ENCODE measurements around the gene WDR70.
"Not testable (repeated sequence)": the region's sequence is repeated elsewhere in the genome, so short reads cannot be mapped to it uniquely, and the experiment has no call there.

The WDR70 gene

GRCh38 chr5:37570597-37570996 lies 191.5 kb downstream of the WDR70 start:
- DNase-seq, result no peak
- no peak for ATAC-seq

GRCh38 chr5:37571985-37572384 lies 192.9 kb downstream of the WDR70 start:
- DNase-seq (no peak), ATAC-seq (no peak)

GRCh38 chr5:37575541-37576489 lies 196.7 kb downstream of the WDR70 start:
- DNase-seq (no peak), ATAC-seq (no peak)

- DNase-seq (no peak), ATAC-seq (no peak)
These were observed 197.4 kb downstream of the WDR70 start for GRCh38 chr5:37576552-37576951.

GRCh38 chr5:37578176-37578575 lies 199.1 kb downstream of the WDR70 start:
- no peak for DNase-seq
- no peak for ATAC-seq

GRCh38 chr5:37580106-37580505 lies 201.0 kb downstream of the WDR70 start:
- no peak for ATAC-seq
- no peak for DNase-seq

- ATAC-seq (no peak), DNase-seq (no peak)
These were observed 203.1 kb downstream of the WDR70 start for GRCh38 chr5:37582202-37582601.

GRCh38 chr5:37593292-37593691 lies 214.2 kb downstream of the WDR70 start:
- ATAC-seq, DNase-seq: not testable (repeated sequence)

- not testable (repeated sequence) for ATAC-seq, DNase-seq
These were observed 215.7 kb downstream of the WDR70 start for GRCh38 chr5:37594864-37595263.

- DNase-seq, result no peak
- ATAC-seq, result no peak
These were observed 219.6 kb downstream of the WDR70 start for GRCh38 chr5:37598733-37599132.

- ATAC-seq, result no peak
- no peak for DNase-seq
These were observed 222.0 kb downstream of the WDR70 start for GRCh38 chr5:37601163-37601562.

- no peak for DNase-seq
- ATAC-seq, result no peak
These were observed 224.0 kb downstream of the WDR70 start for GRCh38 chr5:37603072-37603471.

- DNase-seq (no peak), ATAC-seq (no peak)
These were observed 225.2 kb downstream of the WDR70 start for GRCh38 chr5:37604290-37604689.

- ATAC-seq, result no peak
- DNase-seq, result no peak
These were observed 227.0 kb downstream of the WDR70 start for GRCh38 chr5:37606148-37606547.

GRCh38 chr5:37606632-37607248 lies 227.6 kb downstream of the WDR70 start:
- DNase-seq, result no peak
- no peak for ATAC-seq

- ATAC-seq, result no peak
- DNase-seq, result no peak
These were observed 236.1 kb downstream of the WDR70 start for GRCh38 chr5:37615184-37615583.

- ATAC-seq (no peak), DNase-seq (no peak)
These were observed 240.2 kb downstream of the WDR70 start for GRCh38 chr5:37619353-37619752.

GRCh38 chr5:37622354-37622753 lies 243.2 kb downstream of the WDR70 start:
- not testable (repeated sequence) for DNase-seq, ATAC-seq

- DNase-seq (no peak), ATAC-seq (no peak)
These were observed 247.1 kb downstream of the WDR70 start for GRCh38 chr5:37626266-37626665.

GRCh38 chr5:37628876-37629275 lies 249.8 kb downstream of the WDR70 start:
- ATAC-seq, result no peak
- no peak for DNase-seq

GRCh38 chr5:37631939-37632338 lies 252.8 kb downstream of the WDR70 start:
- ATAC-seq, result no peak
- no peak for DNase-seq

- ATAC-seq (no peak), DNase-seq (no peak)
These were observed 258.2 kb downstream of the WDR70 start for GRCh38 chr5:37637165-37637845.

GRCh38 chr5:37638897-37639296 lies 259.8 kb downstream of the WDR70 start:
- DNase-seq (no peak), ATAC-seq (no peak)

Data from stimulated activated naive CD8-positive, alpha-beta T cell treated with anti-CD3 and anti-CD28 coated beads, Interleukin-15, Interleukin-2, amounts not matched to agents 100 U/mL and 50 U/mL, for 24 hours (primary cell).